ENCODE results near the gene LTBR. TPM values are rescaled to one million over a fixed set of nuclear protein-coding genes. Genes with fewer than 3 reads are reported as not detected.

Gene LTBR
- total RNA-seq, 1 donor from 2014 or later: 2.8 TPM

DNA sequence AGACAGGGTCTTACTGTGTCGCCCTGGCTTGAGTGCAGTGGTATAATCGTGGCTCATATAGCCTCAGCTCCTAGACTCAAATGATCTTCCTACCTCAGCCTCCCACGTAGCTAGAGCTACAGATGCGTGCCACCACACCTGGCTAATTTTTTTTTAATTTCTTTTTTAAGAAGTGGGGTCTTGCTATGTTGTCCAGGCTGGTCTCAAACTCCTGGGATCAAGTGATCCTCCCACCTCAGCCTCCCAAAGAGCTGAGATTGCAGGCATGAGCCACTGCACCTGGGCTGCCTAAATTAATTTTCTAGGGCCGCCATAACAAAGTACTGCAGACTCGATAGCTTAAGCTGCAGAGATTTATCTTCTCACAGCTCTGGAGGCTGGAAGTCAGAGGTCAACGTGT is 9.1 kb downstream of the LTBR start:
- Histone ChIP-seq H2AFZ (ENCODE audit: low read depth, low read length) (no peak overlapping the region), H3K27me3 (ENCODE audit: insufficient read depth, low read length) (no peaks in the 10 kb centered on the region), H3K9ac (ENCODE audit: low read length) (no peak overlapping the region), H3K9me3 (ENCODE audit: insufficient read depth, low read depth, low read length) (no peaks in the 10 kb centered on the region), H3K79me2 (ENCODE audit: insufficient read depth, low read length) (no peaks in the 10 kb centered on the region), H3K4me3 (ENCODE audit: insufficient read depth, low read depth, low read length) (no peak overlapping the region), H3K36me3 (ENCODE audit: insufficient read depth, low read length) (no peaks in the 10 kb centered on the region), H3K4me2 (ENCODE audit: low read length) (no peak overlapping the region), H3K27ac (ENCODE audit: low read depth, low read length) (no peak overlapping the region), H3K4me1 (ENCODE audit: insufficient read depth, low read length) (no peaks in the 10 kb centered on the region), H4K20me1 (ENCODE audit: insufficient read depth, low read length) (no peaks in the 10 kb centered on the region)
- DNase-seq (ENCODE audit: low read depth): no peak
- Mint-ChIP-seq H3K4me1 (ENCODE audit: low read depth, unreplicated experiment) (peaks cover 8% of the 10 kb centered on the region), H3K9me3 (ENCODE audit: unreplicated experiment) (no peaks in the 10 kb centered on the region), H3K27me3 (ENCODE audit: low read depth, unreplicated experiment) (peaks cover 11% of the 10 kb centered on the region), H3K27ac (ENCODE audit: unreplicated experiment) (no peak overlapping the region), H3K36me3 (ENCODE audit: low read depth, unreplicated experiment) (no peaks in the 10 kb centered on the region), H3K4me3 (ENCODE audit: unreplicated experiment) (no peak overlapping the region)
- no peak for TF ChIP-seq EZH2 (IDR thresholded peaks at IDR 0.05; ENCODE audit: insufficient read depth, low read length)
- TF ChIP-seq, protein P1, sequence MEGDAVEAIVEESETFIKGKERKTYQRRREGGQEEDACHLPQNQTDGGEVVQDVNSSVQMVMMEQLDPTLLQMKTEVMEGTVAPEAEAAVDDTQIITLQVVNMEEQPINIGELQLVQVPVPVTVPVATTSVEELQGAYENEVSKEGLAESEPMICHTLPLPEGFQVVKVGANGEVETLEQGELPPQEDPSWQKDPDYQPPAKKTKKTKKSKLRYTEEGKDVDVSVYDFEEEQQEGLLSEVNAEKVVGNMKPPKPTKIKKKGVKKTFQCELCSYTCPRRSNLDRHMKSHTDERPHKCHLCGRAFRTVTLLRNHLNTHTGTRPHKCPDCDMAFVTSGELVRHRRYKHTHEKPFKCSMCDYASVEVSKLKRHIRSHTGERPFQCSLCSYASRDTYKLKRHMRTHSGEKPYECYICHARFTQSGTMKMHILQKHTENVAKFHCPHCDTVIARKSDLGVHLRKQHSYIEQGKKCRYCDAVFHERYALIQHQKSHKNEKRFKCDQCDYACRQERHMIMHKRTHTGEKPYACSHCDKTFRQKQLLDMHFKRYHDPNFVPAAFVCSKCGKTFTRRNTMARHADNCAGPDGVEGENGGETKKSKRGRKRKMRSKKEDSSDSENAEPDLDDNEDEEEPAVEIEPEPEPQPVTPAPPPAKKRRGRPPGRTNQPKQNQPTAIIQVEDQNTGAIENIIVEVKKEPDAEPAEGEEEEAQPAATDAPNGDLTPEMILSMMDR (IDR thresholded peaks at IDR 0.05; ENCODE audit: insufficient read depth, low read depth, low read length): no peak
- FAIRE-seq: no peak

DNA sequence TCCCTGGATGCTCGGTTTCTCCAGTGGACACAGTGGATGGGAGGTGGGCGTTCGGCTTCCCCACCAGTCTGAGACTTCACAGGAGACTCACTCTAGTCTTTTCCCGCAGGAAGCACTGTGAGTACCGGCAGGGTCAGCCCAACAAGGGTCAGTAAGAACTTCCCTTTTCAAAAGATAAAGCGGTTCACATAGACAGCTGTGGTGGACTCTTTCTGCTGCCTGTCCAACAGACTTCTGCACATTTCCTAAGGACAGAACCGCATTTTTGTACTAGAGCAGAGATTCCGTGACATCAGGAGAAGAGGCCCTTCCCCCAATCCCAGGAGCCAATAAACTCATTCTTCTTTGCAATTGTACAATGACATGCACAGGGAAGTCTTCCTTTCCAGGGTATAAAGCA is 10.4 kb downstream of the LTBR start:
- H3K79me2 ChIP-seq (ENCODE audit: insufficient read depth, low read length): no peaks in the 10 kb centered on the region
- H3K36me3 ChIP-seq (ENCODE audit: insufficient read depth, low read length): no peaks in the 10 kb centered on the region
- no peak overlapping the region for H3K27ac ChIP-seq (ENCODE audit: low read depth, low read length)
- no peaks in the 10 kb centered on the region for H3K9me3 Mint-ChIP-seq (ENCODE audit: unreplicated experiment)
- no peaks in the 10 kb centered on the region for H3K36me3 Mint-ChIP-seq (ENCODE audit: low read depth, unreplicated experiment)
- H3K27me3 ChIP-seq (ENCODE audit: insufficient read depth, low read length): no peaks in the 10 kb centered on the region
- H3K4me1 Mint-ChIP-seq (ENCODE audit: low read depth, unreplicated experiment): peaks cover 8% of the 10 kb centered on the region
- H3K4me2 ChIP-seq (ENCODE audit: low read length): no peak overlapping the region
- no peak overlapping the region for H3K27ac Mint-ChIP-seq (ENCODE audit: unreplicated experiment)
- no peaks in the 10 kb centered on the region for H3K4me1 ChIP-seq (ENCODE audit: insufficient read depth, low read length)
- FAIRE-seq (no peak), DNase-seq (ENCODE audit: low read depth) (no peak)
- no peaks in the 10 kb centered on the region for H3K9me3 ChIP-seq (ENCODE audit: insufficient read depth, low read depth, low read length)
- TF ChIP-seq, protein P1 (IDR thresholded peaks at IDR 0.05; ENCODE audit: insufficient read depth, low read depth, low read length): no peak
- no peak for TF ChIP-seq EZH2 (IDR thresholded peaks at IDR 0.05; ENCODE audit: insufficient read depth, low read length)
- H3K4me3 Mint-ChIP-seq (ENCODE audit: unreplicated experiment): no peak overlapping the region
- H3K9ac ChIP-seq (ENCODE audit: low read length): no peak overlapping the region
- peaks cover 4% of the 10 kb centered on the region for H3K27me3 Mint-ChIP-seq (ENCODE audit: low read depth, unreplicated experiment)
- no peaks in the 10 kb centered on the region for H4K20me1 ChIP-seq (ENCODE audit: insufficient read depth, low read length)
- no peak overlapping the region for H2AFZ ChIP-seq (ENCODE audit: low read depth, low read length)
- H3K4me3 ChIP-seq (ENCODE audit: insufficient read depth, low read depth, low read length): no peak overlapping the region

DNA sequence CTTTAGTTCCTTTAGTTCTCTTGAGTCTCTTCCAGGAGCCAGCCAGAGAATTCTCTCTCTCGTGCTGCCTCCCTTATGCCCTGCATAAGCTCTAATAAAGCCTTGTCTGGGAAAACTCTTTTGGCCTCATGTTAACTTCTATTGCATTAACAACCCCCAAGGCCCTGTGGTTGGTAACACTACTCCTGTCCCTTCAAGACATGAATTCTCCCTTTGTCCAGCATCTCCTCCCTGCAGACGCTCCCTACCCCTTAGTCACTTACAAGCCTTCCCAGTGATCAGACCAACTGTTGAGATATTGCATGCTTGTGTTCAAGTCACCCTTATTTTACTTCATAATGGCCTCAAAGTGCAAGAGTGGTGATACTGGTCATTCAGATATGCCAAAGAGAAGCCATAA is 12.1 kb downstream of the LTBR start:
- DNase-seq (ENCODE audit: low read depth): no peak
- H3K27ac Mint-ChIP-seq (ENCODE audit: unreplicated experiment): no peak overlapping the region
- H3K27me3 Mint-ChIP-seq (ENCODE audit: low read depth, unreplicated experiment): no peaks in the 10 kb centered on the region
- no peaks in the 10 kb centered on the region for H4K20me1 ChIP-seq (ENCODE audit: insufficient read depth, low read length)
- no peak overlapping the region for H3K9ac ChIP-seq (ENCODE audit: low read length)
- H3K36me3 Mint-ChIP-seq (ENCODE audit: low read depth, unreplicated experiment): no peaks in the 10 kb centered on the region
- H3K79me2 ChIP-seq (ENCODE audit: insufficient read depth, low read length): no peaks in the 10 kb centered on the region
- FAIRE-seq: no peak
- H3K36me3 ChIP-seq (ENCODE audit: insufficient read depth, low read length): no peaks in the 10 kb centered on the region
- peaks cover 8% of the 10 kb centered on the region for H3K4me1 Mint-ChIP-seq (ENCODE audit: low read depth, unreplicated experiment)
- no peak overlapping the region for H2AFZ ChIP-seq (ENCODE audit: low read depth, low read length)
- H3K27ac ChIP-seq (ENCODE audit: low read depth, low read length): no peak overlapping the region
- no peaks in the 10 kb centered on the region for H3K9me3 Mint-ChIP-seq (ENCODE audit: unreplicated experiment)
- no peaks in the 10 kb centered on the region for H3K27me3 ChIP-seq (ENCODE audit: insufficient read depth, low read length)
- H3K9me3 ChIP-seq (ENCODE audit: insufficient read depth, low read depth, low read length): no peaks in the 10 kb centered on the region
- no peak overlapping the region for H3K4me3 Mint-ChIP-seq (ENCODE audit: unreplicated experiment)
- TF ChIP-seq EZH2 (IDR thresholded peaks at IDR 0.05; ENCODE audit: insufficient read depth, low read length): no peak
- TF ChIP-seq, protein P1 (IDR thresholded peaks at IDR 0.05; ENCODE audit: insufficient read depth, low read depth, low read length): no peak
- no peak overlapping the region for H3K4me2 ChIP-seq (ENCODE audit: low read length)
- no peaks in the 10 kb centered on the region for H3K4me1 ChIP-seq (ENCODE audit: insufficient read depth, low read length)
- H3K4me3 ChIP-seq (ENCODE audit: insufficient read depth, low read depth, low read length): no peak overlapping the region
